Tibial artery (tissue), 4 donors: Measurements from ENCODE around the gene CCDC57.

Source experiments
- DNase-seq, 2 donors: peaks; one replicate each; pipeline ENCODE4 v3.0.0-alpha.2; 2019
- H3K27ac ChIP-seq, 2 donors: fragments of 200-600 bp; sonication (generic) in 1 of 2; 1 replicate in 1 of 2; 2 replicates in 1 of 2; pipeline ENCODE4 v1.5.1; 2018 to 2019; ENCODE audit warnings: mild to moderate bottlenecking in 1 of 2
- H3K27me3 ChIP-seq, 2 donors: fragments of 200-600 bp; sonication (generic) in 1 of 2; one replicate each; pipeline versions ENCODE4 v1.5.1 to v1.6.0; 2016 to 2019
- H3K36me3 ChIP-seq, 3 donors: fragments of 200-600 bp; sonication (generic) in 2 of 3; one replicate each; pipeline ENCODE4 v1.5.1; 2016 to 2019; ENCODE audit warnings: mild to moderate bottlenecking in 2 of 3
- H3K4me1 ChIP-seq, 4 donors: fragments of 200-600 bp; sonication (generic) in 2 of 4; 1 replicate in 3 of 4; 2 replicates in 1 of 4; pipeline ENCODE4 v1.5.1; 2016 to 2019
- H3K4me3 ChIP-seq, 2 donors: fragments of 200-600 bp; sonication (generic) in 1 of 2; 1 replicate in 1 of 2; 2 replicates in 1 of 2; pipeline ENCODE4 v1.5.1; 2018 to 2019; ENCODE audit warnings: mild to moderate bottlenecking in 2 of 2
- H3K9me3 ChIP-seq, 3 donors: fragments of 200-600 bp; sonication (generic) in 1 of 3; one replicate each; pipeline ENCODE4 v1.5.1; 2016 to 2019
- CTCF ChIP-seq, 2 experiments: fragments of 200-600 bp in 1 of 2; fragments of 450-650 bp in 1 of 2; IDR thresholded peaks; one replicate each; pipeline ENCODE4 v1.5.1; 2017 to 2019; ENCODE audit warnings: antibody characterized with exemption in 2 of 2, mild to moderate bottlenecking in 1 of 2, moderate library complexity in 1 of 2
- intact Hi-C: fragments of 100-400 bp; cut with DNase I; formaldehyde crosslinking; loops from one replicate; pipeline ENCODE4 v1.15.0; 2023; ENCODE audit warnings: low total_unique reads

Gene CCDC57

GRCh38 chr17:82077617-82078358, 134.9 kb downstream of the CCDC57 start:
- Histone ChIP-seq H3K4me3 (no peak overlapping the region), H3K9me3 (no peaks in the 10 kb centered on the region), H3K4me1 (no peaks in the 10 kb centered on the region), H3K27me3 (no peaks in the 10 kb centered on the region), H3K27ac (no peak overlapping the region), H3K36me3 (peaks cover 29 to 50% (median 47%) of the 10 kb centered on the region in 3 donors)
- no peak for TF ChIP-seq CTCF (IDR thresholded peaks at IDR 0.05)
- intact Hi-C loops, result no loop called here
- DNase-seq, result no peak

GRCh38 chr17:82076785-82077591, 135.7 kb downstream of the CCDC57 start:
- no peaks in the 10 kb centered on the region for H3K9me3 ChIP-seq
- intact Hi-C loops, result no loop called here
- peaks cover 21 to 42% (median 39%) of the 10 kb centered on the region in 3 donors for H3K36me3 ChIP-seq
- H3K27ac ChIP-seq, result no peak overlapping the region
- H3K27me3 ChIP-seq, result no peaks in the 10 kb centered on the region
- TF ChIP-seq CTCF (IDR thresholded peaks at IDR 0.05), result no peak
- H3K4me3 ChIP-seq, result no peak overlapping the region
- no peak for DNase-seq
- H3K4me1 ChIP-seq, result no peaks in the 10 kb centered on the region

- Histone ChIP-seq H3K4me3 (no peak overlapping the region), H3K27me3 (no peaks in the 10 kb centered on the region), H3K9me3 (no peaks in the 10 kb centered on the region), H3K27ac (no peak overlapping the region), H3K4me1 (no peaks in the 10 kb centered on the region), H3K36me3 (peaks cover 13 to 34% (median 31%) of the 10 kb centered on the region in 3 donors)
- no peak for TF ChIP-seq CTCF (IDR thresholded peaks at IDR 0.05)
- no peak for DNase-seq
- intact Hi-C loops, result no loop called here
Measured at GRCh38 chr17:82076018-82076784, 136.4 kb downstream of the CCDC57 start.

- peaks cover 0 to 7% (median 3%) of the 10 kb centered on the region in 3 donors for H3K36me3 ChIP-seq
- intact Hi-C loops, result no loop called here
- DNase-seq, result no peak
- no peaks in the 10 kb centered on the region for H3K9me3 ChIP-seq
- H3K27me3 ChIP-seq, result no peaks in the 10 kb centered on the region
- no peak overlapping the region for H3K4me3 ChIP-seq
- no peak overlapping the region for H3K27ac ChIP-seq
- no peaks in the 10 kb centered on the region for H3K4me1 ChIP-seq
- TF ChIP-seq CTCF (IDR thresholded peaks at IDR 0.05), result no peak
Measured at GRCh38 chr17:82073446-82073845, 139.2 kb downstream of the CCDC57 start.

GRCh38 chr17:82072827-82073226, 139.8 kb downstream of the CCDC57 start:
- Histone ChIP-seq H3K4me3 (no peak overlapping the region), H3K27ac (no peak overlapping the region), H3K27me3 (no peaks in the 10 kb centered on the region), H3K9me3 (no peaks in the 10 kb centered on the region), H3K4me1 (no peaks in the 10 kb centered on the region), H3K36me3 (peaks cover 0 to under 1% (median 0%) of the 10 kb centered on the region in 3 donors)
- TF ChIP-seq CTCF (IDR thresholded peaks at IDR 0.05), result no peak
- DNase-seq, result no peak
- intact Hi-C loops, result no loop called here
